Activated CD8-positive, alpha-beta memory T cell treated with anti-CD3 and anti-CD28 coated beads for 1 hour (primary cell): Measurements from ENCODE around the gene BRSK2.
"Not testable (repeated sequence)": the region's sequence is repeated elsewhere in the genome, so short reads cannot be mapped to it uniquely, and the experiment has no call there.

Experiments
- DNase-seq, 2 donors: peaks; one replicate each; pipeline ENCODE4 v3.0.0-alpha.2; 2020; ENCODE audit warnings: low read depth in 1 of 2; ENCODE audit errors: extremely low read depth in 1 of 2

BRSK2 gene

DNA sequence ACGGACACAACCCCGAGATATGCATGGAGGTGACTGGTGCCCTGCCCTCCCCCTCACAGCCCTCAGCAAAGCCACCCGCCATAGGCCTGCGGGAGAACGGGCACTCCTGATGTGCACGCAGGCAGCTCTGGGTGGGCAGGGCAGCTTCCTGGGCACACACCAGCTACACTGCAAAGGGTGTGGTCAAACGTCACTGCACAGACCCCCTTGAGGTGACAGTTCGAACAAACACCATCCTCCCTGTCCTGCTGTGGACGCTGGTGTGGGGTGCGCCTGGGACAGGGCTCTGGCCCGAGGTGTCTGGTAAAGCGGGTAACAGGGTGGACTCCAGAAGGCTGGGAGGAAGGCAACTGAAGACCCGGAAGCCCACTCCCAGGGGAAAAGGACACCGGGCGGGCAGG, 118.8 kb downstream of the BRSK2 start:
- no peak for DNase-seq

DNA sequence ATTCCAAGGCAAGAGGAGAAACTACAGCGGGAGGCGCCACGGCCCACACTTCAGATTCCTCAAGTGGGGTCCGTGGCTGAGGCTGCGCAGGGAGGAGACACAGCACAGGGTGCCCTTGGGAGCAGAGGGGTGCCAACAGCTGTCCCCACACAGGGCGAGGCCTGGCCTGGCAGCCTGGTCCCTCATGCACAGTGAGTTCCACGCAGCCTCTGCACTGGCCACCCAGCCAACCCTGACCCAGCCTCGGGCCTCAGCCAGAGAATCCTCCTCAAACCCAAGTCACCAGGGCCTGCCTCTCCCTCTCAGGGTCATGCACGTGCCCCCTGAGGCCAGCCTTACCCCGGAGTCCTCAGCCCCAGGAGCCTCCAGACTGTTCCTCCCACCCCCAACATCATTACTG, 119.3 kb downstream of the BRSK2 start:
- no peak for DNase-seq

DNA sequence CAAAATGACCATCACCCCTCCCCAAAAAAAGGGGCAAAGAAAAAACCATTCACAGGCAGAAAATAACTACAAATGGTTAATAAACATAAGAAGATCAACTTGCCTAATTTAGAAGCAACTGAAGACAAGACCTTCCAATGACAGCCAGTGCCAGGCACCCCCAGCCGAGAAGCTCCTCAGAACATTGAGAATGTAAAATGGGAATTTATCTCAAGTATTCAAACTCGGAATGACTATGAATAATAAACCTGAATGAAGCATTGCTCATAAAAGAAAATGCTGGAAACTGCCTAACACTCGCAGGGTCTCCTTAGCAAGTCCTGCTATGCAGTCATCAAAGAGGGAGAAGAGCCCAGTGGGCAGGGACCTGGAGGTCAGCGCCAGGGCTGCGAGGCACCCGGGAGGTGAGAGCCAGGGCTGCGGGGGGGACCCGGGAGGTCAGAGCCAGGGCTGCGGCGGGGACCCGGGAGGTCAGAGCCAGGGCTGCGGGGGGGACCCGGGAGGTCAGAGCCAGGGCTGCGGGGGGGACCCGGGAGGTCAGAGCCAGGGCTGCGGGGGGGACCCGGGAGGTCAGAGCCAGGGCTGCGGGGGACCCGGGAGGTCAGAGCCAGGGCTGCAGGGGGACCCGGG, 120.0 kb downstream of the BRSK2 start:
- no peak for DNase-seq

DNA sequence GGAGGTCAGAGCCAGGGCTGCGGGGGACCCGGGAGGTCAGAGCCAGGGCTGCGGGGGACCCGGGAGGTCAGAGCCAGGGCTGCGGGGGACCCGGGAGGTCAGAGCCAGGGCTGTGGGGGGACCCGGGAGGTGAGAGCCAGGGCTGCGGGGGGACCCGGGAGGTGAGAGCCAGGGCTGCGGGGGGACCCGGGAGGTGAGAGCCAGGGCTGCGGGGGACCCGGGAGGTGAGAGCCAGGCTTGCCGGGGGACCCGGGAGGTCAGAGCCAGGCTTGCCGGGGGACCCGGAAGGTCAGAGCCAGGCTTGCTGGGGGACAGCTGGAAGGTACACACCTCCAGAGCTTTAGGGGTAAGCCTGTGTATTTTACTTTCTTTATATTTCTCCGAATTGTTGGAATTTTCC, 120.6 kb downstream of the BRSK2 start:
- not testable (repeated sequence) for DNase-seq

DNA sequence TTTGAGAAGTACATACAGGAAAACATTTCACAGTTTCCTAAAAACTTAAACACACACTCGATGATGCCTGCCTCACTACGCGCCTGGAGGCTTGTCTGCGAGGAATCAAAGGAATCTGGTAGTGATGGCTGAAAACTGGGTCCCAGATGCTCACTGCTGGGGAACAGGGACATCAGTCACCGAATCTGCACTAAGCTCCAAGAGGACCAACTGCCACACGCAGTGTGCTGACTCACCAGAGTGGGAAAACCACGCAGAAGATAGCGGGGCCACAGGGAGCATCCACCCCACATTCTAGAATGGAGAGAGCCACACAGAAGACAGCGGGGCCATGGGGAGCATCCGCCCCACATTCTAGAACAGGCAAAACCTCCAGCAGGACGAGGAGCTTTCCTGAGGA, 121.2 kb downstream of the BRSK2 start:
- DNase-seq, result no peak

DNA sequence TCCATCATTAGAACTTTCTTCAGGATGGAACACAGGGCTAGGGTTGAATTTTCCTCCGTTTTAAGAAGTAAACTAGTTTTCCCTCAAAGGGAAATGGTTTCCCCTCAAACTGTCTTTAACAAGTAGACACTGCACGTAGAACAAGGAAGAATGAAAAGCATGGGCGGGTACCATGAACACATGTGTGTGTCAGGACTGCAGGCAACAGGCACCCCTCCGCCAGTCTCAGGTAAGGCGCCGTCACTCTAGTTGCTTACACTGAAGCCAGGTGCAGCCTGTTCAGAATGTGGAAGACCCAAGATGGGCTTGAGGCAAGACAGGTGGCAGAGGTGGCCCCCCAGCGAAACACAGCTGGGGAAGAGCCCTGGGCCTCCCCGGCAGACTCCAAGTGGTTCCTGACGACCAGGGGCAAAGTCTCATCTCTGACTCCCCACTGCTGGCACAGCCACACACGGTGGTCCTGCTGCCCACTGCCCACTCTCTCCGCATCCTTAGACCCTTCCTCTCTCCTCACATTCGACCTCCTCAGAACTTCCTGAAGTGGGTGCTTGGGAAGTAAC, 122.3 kb downstream of the BRSK2 start:
- DNase-seq, result no peak
